ENCODE data around the gene DLGAP1. TPM values are rescaled to one million over a fixed set of nuclear protein-coding genes. Genes with fewer than 3 reads are reported as not detected.

Gene DLGAP1
- total and polyA plus RNA-seq, 2 of the 13 experiments (the other 11 are each of a cell fraction or from before 2014, with no cell fraction given) = 0.01 TPM; not detected in 1

- TF ChIP-seq ZBTB33 (CRISPR knock-in tag; IDR thresholded peaks at IDR 0.05) (peak; percentile 66; the same call in 1 of the 2 replicates), ZNF616 (CRISPR knock-in tag; IDR thresholded peaks at IDR 0.05; ENCODE audit: low read depth) (0 out of 2 replicates have a peak, but pooled peaks have one; percentile 43), ZBTB39 (CRISPR knock-in tag; IDR thresholded peaks at IDR 0.05) (no peak), NFYB (CRISPR knock-in tag; IDR thresholded peaks at IDR 0.05) (peak; percentile 49; the same call in 1 of the 2 replicates), DPF2 (CRISPR knock-in tag; IDR thresholded peaks at IDR 0.05; ENCODE audit: borderline replicate concordance, low read depth) (peak; percentile 87; the same call in 1 of the 2 replicates), KDM3A (CRISPR knock-in tag; IDR thresholded peaks at IDR 0.05; ENCODE audit: low read depth) (peak; percentile 84), SRY (CRISPR knock-in tag; IDR thresholded peaks at IDR 0.05) (peak; percentile 68; the same call in 1 of the 2 replicates), PRMT3 (CRISPR knock-in tag; IDR thresholded peaks at IDR 0.05; ENCODE audit: borderline replicate concordance, low read depth) (no peak), FOXJ3 (CRISPR knock-in tag; IDR thresholded peaks at IDR 0.05; ENCODE audit: borderline replicate concordance) (peak; percentile 73), ZNF138 (CRISPR knock-in tag; IDR thresholded peaks at IDR 0.05; ENCODE audit: low read depth) (no peak), SMAD9 (CRISPR knock-in tag; IDR thresholded peaks at IDR 0.05) (no peak), ZFP36 (IDR thresholded peaks at IDR 0.05; ENCODE audit: borderline replicate concordance, low read depth, low read length, partially characterized antibody) (no peak), BCL6 (CRISPR knock-in tag; IDR thresholded peaks at IDR 0.05) (peak; percentile 92), ZNF335 (CRISPR knock-in tag; IDR thresholded peaks at IDR 0.05) (0 out of 2 replicates have a peak, but pooled peaks have one; percentile 44), KAT7 (CRISPR knock-in tag; IDR thresholded peaks at IDR 0.05; ENCODE audit: borderline replicate concordance) (no peak; the same call in 1 of the 2 replicates), ZNF749 (CRISPR knock-in tag; IDR thresholded peaks at IDR 0.05; ENCODE audit: borderline replicate concordance) (no peak; the same call in 1 of the 2 replicates), NR2F2 (IDR thresholded peaks at IDR 0.05; ENCODE audit: borderline replicate concordance, low read depth) (peak; percentile 49; the same call in 1 of the 2 replicates), HMG20A (CRISPR knock-in tag; IDR thresholded peaks at IDR 0.05; ENCODE audit: borderline replicate concordance) (peak; percentile 78; the same call in 1 of the 2 replicates), ZNF646 (CRISPR knock-in tag; IDR thresholded peaks at IDR 0.05) (peak; percentile 74; the same call in 1 of the 2 replicates)
Observed at GRCh38 chr18:3623769-3624545, 831.1 kb downstream of the DLGAP1 start (continued).

Measured in HepG2 (cell line).